Measurements from ENCODE around the gene TMEM132E.

The TMEM132E gene

DNA sequence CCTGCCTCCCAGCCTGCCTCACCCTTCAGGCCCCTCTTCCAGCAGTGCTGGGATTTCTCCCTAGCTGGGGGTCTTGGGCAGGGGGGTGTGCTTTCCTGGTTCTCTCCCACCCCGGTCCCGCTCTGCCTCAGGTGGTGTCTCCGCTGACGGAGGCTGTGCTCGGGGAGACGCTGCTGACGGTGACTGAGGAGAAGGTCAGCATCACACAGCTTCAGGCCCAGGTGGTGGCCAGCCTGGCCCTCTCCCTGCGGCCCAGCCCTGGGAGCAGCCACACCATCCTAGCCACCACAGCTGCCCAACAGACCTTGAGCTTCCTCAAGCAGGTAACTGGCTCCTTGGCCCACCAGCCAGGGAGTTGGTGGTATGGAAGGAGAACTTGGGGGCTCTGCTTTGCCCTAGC lies 56.5 kb downstream of the TMEM132E start:
- DNase-seq (ENCODE audit: low spot score), result no peak

DNA sequence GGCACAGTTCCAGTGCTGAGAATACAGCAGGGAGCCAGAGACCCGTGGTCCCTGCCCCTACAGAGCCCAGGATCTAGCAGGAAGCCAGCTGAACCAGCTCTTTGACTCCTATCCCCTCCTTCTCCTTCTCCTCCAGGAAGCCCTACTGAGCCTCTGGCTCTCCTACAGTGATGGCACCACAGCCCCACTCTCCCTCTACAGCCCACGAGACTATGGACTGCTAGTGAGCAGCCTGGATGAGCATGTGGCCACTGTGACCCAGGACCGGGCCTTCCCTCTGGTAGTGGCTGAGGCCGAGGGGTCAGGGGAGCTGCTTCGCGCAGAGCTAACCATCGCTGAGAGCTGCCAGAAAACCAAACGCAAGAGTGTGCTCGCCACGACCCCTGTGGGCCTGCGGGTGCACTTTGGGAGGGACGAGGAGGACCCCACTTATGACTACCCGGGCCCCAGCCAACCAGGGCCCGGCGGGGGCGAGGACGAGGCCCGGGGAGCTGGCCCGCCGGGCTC lies 57.7 kb downstream of the TMEM132E start:
- no peak for DNase-seq (ENCODE audit: low spot score)

DNA sequence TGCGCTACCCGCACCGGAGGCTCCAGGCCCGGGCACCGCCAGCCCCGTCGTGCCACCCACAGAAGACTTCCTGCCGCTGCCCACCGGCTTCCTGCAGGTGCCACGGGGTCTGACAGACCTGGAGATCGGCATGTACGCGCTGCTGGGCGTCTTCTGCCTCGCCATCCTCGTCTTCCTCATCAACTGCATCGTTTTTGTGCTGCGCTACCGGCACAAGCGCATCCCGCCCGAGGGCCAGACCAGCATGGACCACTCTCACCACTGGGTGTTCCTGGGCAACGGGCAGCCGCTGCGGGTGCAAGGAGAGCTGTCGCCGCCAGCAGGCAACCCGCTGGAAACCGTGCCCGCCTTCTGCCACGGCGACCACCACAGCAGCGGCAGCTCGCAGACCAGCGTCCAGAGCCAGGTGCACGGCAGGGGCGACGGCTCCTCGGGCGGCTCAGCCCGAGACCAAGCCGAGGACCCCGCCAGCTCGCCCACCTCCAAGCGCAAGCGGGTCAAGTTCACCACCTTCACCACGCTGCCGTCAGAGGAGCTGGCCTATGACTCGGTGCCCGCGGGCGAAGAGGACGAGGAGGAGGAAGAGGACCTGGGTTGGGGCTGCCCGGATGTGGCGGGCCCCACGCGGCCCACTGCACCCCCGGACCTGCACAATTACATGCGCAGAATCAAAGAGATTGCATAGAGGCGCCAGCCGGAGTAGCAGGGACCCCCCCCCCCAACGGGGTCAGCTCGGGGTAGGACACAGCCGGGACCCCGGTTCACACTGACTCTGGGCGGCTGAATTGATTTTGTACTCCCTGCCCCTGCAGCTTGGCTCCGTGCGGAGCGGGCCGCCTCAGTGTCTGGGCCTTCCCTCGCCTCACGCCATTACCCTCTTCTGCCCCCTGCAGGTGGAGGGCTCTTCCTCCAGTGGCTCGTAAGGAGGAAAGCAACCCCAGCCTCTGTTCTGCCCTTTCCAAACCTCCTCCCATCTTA lies 58.5 kb downstream of the TMEM132E start:
- peak; percentile 61 for DNase-seq (ENCODE audit: low spot score)

GRCh38 chr17:34638526-34639260 lies 59.3 kb downstream of the TMEM132E start:
- no peak for DNase-seq (ENCODE audit: low spot score)

DNA sequence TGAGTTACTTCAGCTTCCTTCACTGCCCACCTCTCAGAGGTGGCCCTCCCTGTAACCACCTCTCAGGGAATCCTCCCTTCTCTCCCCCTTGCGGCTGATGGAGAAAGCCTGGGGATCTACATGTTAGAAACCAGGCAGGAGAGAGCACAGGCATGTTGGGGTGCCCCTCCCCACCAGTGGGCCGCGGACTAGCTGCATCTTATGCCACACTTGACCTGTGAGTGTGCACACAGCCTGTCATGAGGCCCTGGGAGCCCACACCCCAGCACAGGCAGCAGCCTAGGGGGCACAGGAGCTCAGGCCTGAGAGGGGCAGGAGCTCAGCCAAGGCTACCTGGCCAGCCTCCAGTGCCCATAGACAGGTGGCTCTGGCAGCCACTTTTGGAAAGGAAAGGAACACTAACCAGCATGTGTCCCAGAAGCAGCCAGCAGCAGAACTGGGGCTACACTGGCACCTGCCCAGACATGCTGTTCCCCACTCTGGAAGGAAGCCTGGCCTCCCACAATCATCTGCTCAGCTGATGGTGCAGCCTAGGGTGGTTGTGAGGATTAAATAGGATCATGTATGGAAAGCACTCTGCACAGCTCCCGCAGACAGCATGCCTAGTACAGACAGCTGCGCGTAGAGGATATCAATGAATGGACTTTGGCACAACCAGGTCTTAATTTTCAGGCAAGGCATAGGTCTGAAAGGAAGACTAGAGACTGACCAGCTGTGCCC lies 60.5 kb downstream of the TMEM132E start:
- no peak for DNase-seq (ENCODE audit: low spot score)

DNA sequence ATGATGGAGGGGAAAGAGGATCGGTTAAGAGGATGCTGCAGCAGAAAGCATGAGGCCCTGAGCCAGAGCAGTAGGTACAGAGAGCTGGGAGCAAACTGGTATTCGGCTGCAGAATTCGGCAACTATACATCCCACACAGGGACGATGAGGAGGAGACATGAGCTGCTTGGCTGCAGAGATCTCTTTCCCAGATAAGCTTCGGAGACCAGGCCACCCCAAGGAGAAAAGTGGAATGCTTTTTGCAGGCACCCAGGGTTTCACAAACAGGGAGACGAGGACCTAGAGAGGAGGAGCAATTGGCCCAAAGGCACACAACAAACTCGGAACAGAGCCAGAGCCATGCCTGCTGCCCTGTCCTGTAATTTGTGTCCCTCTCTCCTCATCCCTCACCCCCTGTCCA lies 62.0 kb downstream of the TMEM132E start:
- no peak for DNase-seq (ENCODE audit: low spot score)

- no peak for DNase-seq (ENCODE audit: low spot score)
These were observed 65.7 kb downstream of the TMEM132E start for GRCh38 chr17:34644941-34645550.

GRCh38 chr17:34645594-34645993 lies 66.2 kb downstream of the TMEM132E start:
- no peak for DNase-seq (ENCODE audit: low spot score)

DNA sequence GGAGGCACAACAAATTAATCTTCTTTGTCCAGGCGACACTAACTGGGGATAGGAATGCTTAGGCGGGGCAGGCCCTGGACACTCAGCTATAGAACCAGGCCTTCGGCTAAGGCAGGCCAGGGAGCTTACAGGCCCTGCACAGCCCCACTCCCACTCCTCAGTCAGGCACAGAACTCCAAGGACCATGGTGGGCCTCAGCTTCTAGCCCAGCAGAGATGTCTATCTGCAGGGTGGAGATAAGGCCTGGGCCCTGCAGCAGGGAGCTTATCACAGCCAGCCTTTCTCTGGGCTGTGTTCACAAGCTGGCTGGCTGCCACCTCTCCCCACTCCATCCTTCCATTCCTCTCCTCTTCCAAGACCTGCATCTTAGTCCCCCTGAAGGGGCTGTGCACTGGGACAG lies 68.1 kb downstream of the TMEM132E start:
- DNase-seq (ENCODE audit: low spot score), result no peak

DNA sequence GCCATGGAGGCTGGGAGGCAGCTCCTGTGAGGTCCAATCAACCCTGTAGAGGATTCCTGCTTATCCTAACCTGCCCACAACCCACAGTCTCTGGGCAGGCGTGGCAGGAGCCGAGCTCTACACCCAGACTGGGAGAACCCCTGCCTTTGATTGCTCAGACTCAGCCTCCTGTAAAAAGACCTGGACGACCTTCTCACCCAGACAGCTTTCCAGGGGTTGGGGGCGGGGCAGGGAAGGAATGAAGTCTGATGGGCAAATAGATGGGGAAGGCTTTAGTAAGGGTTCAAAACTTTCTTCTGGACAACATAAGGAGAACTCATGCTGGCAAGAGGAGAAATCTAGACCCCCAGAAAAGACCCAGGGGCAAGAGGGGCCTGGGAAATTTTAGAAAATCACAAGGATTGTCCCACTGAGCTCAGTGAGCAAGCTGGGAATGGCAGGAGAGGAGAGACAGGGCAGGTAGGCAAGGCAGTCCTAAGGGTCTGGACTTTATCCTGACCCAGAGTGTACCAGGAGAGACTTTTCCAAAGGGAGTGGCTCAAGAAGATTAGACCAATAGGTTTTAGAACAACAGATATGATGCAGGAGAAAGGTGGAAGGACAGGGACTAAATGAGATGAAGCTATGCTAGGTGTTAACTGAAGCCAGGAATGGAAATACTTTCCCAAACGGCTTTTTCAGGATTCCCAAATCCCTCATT lies 70.8 kb downstream of the TMEM132E start:
- no peak for DNase-seq (ENCODE audit: low spot score)

DNA sequence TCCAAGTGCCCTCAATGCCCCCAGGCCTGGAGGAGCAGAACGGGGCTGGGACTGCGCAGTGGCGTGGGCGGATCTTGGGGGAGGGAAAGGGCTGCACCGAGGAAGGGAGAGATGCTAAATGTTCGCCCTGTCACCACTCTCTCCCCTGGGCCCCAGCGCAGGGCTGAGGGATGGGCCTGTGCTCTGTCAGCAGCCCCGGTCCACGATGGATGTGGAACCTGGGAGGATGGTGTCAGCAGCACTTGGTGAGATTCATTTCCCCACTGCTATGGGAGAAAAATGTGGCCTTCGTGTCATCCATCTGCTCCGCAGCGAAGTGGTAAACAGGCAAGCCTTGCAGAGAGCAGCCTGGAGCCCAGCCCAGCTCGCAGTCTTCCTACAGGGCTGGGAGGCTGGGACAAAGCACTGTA lies 72.0 kb downstream of the TMEM132E start:
- DNase-seq (ENCODE audit: low spot score), result no peak

- no peak for DNase-seq (ENCODE audit: low spot score)
These were observed 72.7 kb downstream of the TMEM132E start for GRCh38 chr17:34652021-34652555.

DNA sequence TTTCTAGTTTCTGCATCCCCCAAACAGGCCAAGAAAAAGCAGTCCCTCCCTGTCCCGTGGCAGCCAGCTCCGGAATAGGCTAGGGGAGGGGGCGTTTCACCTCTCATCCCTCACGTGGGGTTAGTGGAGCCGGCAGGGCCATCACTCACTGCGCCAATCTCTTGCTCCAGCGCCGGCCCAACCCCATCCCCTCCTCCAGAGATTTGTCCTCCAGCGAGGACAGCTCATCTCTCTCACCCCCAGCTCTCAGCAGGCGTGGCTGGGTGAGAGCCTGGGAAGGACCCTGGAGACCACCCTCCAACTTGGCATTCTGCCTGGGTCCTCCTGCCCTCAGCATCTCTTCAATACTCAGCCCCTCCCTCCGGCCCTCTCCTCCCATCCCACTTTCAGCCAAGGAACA lies 74.1 kb downstream of the TMEM132E start:
- DNase-seq (ENCODE audit: low spot score), result no peak

- DNase-seq (ENCODE audit: low spot score), result no peak
These were observed 75.0 kb downstream of the TMEM132E start for GRCh38 chr17:34654276-34654880.

DNA sequence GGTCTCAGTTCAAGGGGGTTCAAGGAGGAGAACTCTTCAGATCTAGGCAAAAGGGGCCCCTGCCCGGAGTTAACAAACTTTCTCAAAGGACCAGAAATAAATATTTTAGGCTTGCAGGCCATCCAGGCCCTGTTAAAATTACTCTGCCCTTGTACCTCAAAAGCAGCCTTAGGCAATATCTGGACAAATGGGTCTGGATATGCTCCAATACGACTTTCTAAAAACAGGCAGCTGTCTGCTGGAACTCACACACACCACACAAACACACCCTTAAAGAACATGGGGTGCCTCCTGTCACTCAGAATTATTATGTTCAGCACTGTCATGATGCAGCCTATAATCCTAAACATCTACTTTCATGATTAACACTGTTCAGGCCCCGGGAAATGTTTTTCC lies 75.5 kb downstream of the TMEM132E start:
- no peak for DNase-seq (ENCODE audit: low spot score)

GRCh38 chr17:34656801-34657200 lies 77.4 kb downstream of the TMEM132E start:
- DNase-seq (ENCODE audit: low spot score), result no peak

DNA sequence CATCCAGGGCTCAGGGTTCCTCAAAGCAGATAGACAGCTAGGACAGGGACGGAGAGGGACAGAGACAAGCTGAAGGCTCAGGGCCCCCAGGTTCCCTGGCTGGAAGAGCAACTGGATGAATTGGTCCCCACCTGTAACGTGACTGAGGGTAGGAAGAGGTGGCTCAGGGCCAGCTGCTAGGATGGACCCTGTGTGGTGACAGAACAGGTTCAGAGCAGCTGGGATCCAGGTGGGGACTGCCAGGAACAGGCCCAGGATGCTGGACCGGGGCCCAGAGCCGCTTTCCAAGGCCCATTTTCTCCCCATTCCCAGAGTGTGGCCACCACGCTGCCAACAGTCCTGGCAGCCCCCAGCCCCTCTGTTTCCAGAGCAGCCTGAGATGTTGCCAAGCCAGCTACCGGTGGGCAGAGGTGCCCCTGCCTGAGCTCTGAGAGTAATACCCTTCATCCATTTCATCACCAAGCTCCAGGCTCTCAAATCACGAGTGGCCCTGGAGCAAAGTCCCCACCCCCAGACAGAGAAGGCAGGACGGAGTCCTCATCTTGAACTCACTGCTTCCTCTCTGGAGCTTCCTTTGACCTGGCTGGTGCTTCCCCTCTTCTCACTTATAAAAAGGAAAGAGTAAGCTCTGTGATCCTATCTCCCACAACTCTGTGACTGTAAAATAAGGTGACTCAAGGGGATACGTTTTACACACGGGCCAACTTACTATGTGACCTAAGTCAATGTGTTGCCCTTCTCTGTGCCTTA lies 79.6 kb downstream of the TMEM132E start:
- no peak for DNase-seq (ENCODE audit: low spot score)

DNA sequence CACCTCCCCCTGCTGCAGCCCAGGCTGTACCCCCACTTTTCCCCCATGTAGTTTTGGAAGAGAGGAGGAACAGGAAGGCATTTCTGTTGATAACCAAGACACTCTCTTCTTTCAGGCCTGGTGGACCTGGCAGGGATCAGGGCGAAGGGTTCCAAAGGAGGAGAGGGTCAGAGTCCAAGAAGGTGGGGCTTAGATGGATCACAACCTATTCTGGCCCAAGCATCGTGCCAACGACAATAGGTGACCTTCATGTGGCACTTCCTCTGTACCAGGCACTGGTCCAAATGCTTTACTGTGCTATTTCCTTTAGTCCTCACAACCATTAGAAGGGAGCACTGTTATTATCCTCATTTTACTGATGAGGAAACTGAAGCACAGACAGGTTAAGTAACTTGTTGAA lies 84.3 kb downstream of the TMEM132E start:
- DNase-seq (ENCODE audit: low spot score), result no peak

- no peak for DNase-seq (ENCODE audit: low spot score)
These were observed 85.9 kb downstream of the TMEM132E start for GRCh38 chr17:34665150-34665806.
